GM13977 (cell line): ENCODE measurements around the gene TRMT1.

Source experiments
- DNase-seq: peaks from one replicate; pipeline ENCODE4 v3.0.0; 2012; ENCODE audit warnings: low spot score
- CTCF ChIP-seq: IDR thresholded peaks from 2 replicates; pipeline ENCODE4 v1.5.1; 2012; ENCODE audit warnings: mild to moderate bottlenecking, control low read depth; ENCODE audit not compliant: insufficient read depth; ENCODE audit errors: extremely low read depth, missing control alignments
- in situ Hi-C: fragments of 300-500 bp; cut with MboI; formaldehyde crosslinking; loops from one replicate; pipeline ENCODE4 v1.12.0; 2022; ENCODE audit warnings: low sequenced_read_pairs, low pct_unique_long_range_greater_than_20kb, mixed read lengths, inconsistent platforms; ENCODE audit not compliant: unreplicated experiment

Gene TRMT1

GRCh38 chr19:13117176-13117771 is 734 bp upstream of the TRMT1 start:
- in situ Hi-C loops = no loop called here
- no peak for TF ChIP-seq CTCF
- DNase-seq = no peak

GRCh38 chr19:13115936-13116281 is 631 bp downstream of the TRMT1 start:
- in situ Hi-C loops = no loop called here
- no peak for DNase-seq
- TF ChIP-seq CTCF = no peak

GRCh38 chr19:13112555-13112954 is 4.0 kb downstream of the TRMT1 start:
- TF ChIP-seq CTCF = no peak
- in situ Hi-C loops = no loop called here
- DNase-seq = no peak

- TF ChIP-seq CTCF = no peak
- DNase-seq = no peak
- in situ Hi-C loops = no loop called here
These were observed 6.4 kb downstream of the TRMT1 start for GRCh38 chr19:13110099-13110610.

- DNase-seq = no peak
- in situ Hi-C loops = no loop called here
- TF ChIP-seq CTCF = no peak
These were observed 7.0 kb downstream of the TRMT1 start for GRCh38 chr19:13109361-13110098.

- in situ Hi-C loops = no loop called here
These were observed 11.5 kb downstream of the TRMT1 start for GRCh38 chr19:13104848-13105711.

More at GRCh38 chr19:13104848-13105711, 11.5 kb downstream of the TRMT1 start:
- no peak for DNase-seq
- no peak for TF ChIP-seq CTCF
